A673 (cell line): ENCODE results near the gene TM9SF2.

ENCODE experiments used
- EZH2 ChIP-seq: fragments of 200-600 bp; sonication (generic); IDR thresholded peaks from 2 replicates; pipeline ENCODE4 v1.6.1; 2017; ENCODE audit warnings: borderline replicate concordance, low read depth, mild to moderate bottlenecking, mixed read lengths, antibody characterized with exemption, low read length; ENCODE audit not compliant: poor library complexity, severe bottlenecking
- TF ChIP-seq, protein P1 (sequence below): fragments of 300-800, 200-600 bp; sonication (generic); conservative IDR thresholded peaks from 2 replicates; pipeline ENCODE4 v1.5.1; 2017; ENCODE audit warnings: low read depth, mild to moderate bottlenecking, antibody characterized with exemption, low read length, moderate library complexity, mixed read lengths

DNA sequence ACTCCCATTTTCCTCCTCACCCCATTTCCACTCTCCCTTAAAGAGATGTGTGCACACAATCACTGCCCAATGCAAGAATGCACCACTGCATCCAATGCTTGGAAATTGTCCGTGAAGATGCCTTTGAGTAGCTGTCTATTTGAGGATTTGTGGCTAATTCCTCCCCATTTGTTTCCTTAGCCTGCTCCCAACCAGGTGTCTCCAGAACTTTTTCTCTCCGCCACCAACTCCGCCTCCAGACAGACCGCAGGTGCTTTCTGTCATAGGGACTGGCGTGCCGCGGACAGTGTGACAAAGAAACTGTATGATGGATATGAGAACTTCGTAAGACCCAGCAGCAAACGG, 461 bp upstream of the TM9SF2 start:
- TF ChIP-seq, protein P1, sequence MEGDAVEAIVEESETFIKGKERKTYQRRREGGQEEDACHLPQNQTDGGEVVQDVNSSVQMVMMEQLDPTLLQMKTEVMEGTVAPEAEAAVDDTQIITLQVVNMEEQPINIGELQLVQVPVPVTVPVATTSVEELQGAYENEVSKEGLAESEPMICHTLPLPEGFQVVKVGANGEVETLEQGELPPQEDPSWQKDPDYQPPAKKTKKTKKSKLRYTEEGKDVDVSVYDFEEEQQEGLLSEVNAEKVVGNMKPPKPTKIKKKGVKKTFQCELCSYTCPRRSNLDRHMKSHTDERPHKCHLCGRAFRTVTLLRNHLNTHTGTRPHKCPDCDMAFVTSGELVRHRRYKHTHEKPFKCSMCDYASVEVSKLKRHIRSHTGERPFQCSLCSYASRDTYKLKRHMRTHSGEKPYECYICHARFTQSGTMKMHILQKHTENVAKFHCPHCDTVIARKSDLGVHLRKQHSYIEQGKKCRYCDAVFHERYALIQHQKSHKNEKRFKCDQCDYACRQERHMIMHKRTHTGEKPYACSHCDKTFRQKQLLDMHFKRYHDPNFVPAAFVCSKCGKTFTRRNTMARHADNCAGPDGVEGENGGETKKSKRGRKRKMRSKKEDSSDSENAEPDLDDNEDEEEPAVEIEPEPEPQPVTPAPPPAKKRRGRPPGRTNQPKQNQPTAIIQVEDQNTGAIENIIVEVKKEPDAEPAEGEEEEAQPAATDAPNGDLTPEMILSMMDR, result no peak
- no peak for TF ChIP-seq EZH2
